ENCODE data around the gene KIAA1143. TPM values are rescaled to one million over a fixed set of nuclear protein-coding genes. Genes with fewer than 3 reads are reported as not detected.

Gene KIAA1143
- total RNA-seq, 2 donors from 2014 or later, result 21.1 to 26.8 TPM

GRCh38 chr3:44782891-44783290, 21.5 kb upstream of the KIAA1143 start:
- Histone ChIP-seq H3K36me3 (no peaks in the 10 kb centered on the region), H3K9me3 (no peaks in the 10 kb centered on the region), H3K27ac (no peak overlapping the region), H3K4me1 (no peaks in the 10 kb centered on the region), H3K27me3 (no peaks in the 10 kb centered on the region), H3K4me3 (no peak overlapping the region)
- DNase-seq (ENCODE audit: low spot score), result no peak
- TF ChIP-seq, protein P1, sequence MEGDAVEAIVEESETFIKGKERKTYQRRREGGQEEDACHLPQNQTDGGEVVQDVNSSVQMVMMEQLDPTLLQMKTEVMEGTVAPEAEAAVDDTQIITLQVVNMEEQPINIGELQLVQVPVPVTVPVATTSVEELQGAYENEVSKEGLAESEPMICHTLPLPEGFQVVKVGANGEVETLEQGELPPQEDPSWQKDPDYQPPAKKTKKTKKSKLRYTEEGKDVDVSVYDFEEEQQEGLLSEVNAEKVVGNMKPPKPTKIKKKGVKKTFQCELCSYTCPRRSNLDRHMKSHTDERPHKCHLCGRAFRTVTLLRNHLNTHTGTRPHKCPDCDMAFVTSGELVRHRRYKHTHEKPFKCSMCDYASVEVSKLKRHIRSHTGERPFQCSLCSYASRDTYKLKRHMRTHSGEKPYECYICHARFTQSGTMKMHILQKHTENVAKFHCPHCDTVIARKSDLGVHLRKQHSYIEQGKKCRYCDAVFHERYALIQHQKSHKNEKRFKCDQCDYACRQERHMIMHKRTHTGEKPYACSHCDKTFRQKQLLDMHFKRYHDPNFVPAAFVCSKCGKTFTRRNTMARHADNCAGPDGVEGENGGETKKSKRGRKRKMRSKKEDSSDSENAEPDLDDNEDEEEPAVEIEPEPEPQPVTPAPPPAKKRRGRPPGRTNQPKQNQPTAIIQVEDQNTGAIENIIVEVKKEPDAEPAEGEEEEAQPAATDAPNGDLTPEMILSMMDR (IDR thresholded peaks at IDR 0.05), result no peak

DNA sequence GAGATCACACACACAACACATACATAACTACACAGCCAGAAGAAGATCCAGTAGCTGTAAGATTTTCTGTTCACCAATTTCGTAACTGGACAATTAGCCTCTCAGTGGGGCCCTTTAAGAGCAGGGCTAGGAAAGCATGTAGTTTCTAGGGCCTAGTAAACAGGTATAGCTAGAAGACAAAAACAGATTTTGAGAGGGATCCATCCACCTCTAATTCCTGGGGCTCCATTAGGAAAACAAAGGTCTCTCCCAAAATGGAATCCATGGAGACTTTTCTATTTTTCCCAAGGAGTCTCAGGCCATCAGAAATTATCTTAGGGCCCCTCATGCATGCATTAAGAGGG, 10.7 kb upstream of the KIAA1143 start:
- no peaks in the 10 kb centered on the region for H3K4me1 ChIP-seq
- H3K27ac ChIP-seq, result no peak overlapping the region
- peaks cover 0 to 19% of the 10 kb centered on the region in 2 donors for H3K9me3 ChIP-seq
- no peaks in the 10 kb centered on the region for H3K27me3 ChIP-seq
- no peak for DNase-seq (ENCODE audit: low spot score)
- no peak overlapping the region for H3K4me3 ChIP-seq
- TF ChIP-seq, protein P1 (IDR thresholded peaks at IDR 0.05), result no peak
- H3K36me3 ChIP-seq, result no peaks in the 10 kb centered on the region

DNA sequence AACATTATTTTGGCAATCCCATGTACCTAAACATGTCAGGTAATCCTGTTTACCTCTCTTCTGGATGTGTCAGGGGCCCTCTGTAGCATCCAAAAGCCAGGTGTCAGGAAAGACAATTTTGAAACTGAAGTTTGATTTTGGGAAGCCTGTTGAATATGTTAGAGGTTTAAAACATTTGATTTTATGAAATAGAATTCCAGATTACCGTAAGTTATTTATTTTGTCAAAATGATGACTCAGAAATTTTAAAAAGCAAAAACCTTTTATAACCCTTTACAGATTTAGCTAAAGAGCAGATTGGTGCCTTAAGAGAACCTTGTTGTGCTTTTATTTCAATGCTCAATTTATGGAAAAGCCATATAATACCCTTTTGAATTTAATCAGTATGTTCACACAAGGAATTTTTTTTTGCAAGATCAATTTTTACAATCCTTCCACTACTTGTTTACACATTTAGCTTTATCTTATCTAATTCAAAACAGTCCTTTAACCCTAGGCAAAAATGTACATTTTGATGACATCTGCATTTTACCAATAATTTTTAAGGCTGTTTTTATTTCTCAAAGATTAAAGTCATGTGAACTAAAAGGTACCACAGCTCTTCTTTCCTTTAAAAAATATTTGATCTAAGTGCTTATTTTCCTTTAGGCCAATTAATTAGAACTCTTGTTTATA, 10.1 kb upstream of the KIAA1143 start:
- Histone ChIP-seq H3K36me3 (no peaks in the 10 kb centered on the region), H3K4me1 (no peaks in the 10 kb centered on the region), H3K4me3 (no peak overlapping the region), H3K27me3 (no peaks in the 10 kb centered on the region), H3K27ac (no peak overlapping the region), H3K9me3 (peaks cover 0 to 19% of the 10 kb centered on the region in 2 donors)
- no peak for DNase-seq (ENCODE audit: low spot score)
- TF ChIP-seq, protein P1 (IDR thresholded peaks at IDR 0.05), result no peak

DNA sequence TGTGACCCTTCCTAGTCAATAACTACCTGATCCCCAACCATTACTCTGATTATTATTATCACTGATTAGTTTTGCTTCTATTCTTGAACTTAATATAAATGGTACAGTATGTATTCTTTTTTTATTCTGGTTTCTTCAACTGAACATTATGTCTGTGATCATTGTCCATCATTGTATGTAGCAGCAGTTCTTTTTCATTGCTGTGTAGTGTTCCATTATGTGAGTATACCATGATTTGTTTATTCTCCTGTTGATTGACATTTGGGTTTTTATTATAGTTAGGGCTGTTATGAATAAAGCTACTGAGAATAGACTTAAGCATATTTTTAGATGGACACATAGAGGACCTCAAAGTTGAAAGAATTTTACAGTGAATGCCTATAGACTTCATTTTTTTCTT, 2.8 kb upstream of the KIAA1143 start:
- peaks cover 0 to 15% of the 10 kb centered on the region in 2 donors for H3K4me1 ChIP-seq
- no peaks in the 10 kb centered on the region for H3K27me3 ChIP-seq
- H3K4me3 ChIP-seq, result no peak overlapping the region
- DNase-seq (ENCODE audit: low spot score), result no peak
- TF ChIP-seq, protein P1 (IDR thresholded peaks at IDR 0.05), result no peak
- no peaks in the 10 kb centered on the region for H3K36me3 ChIP-seq
- H3K27ac ChIP-seq, result no peak overlapping the region
- peaks cover 0 to 3% of the 10 kb centered on the region in 2 donors for H3K9me3 ChIP-seq

DNA sequence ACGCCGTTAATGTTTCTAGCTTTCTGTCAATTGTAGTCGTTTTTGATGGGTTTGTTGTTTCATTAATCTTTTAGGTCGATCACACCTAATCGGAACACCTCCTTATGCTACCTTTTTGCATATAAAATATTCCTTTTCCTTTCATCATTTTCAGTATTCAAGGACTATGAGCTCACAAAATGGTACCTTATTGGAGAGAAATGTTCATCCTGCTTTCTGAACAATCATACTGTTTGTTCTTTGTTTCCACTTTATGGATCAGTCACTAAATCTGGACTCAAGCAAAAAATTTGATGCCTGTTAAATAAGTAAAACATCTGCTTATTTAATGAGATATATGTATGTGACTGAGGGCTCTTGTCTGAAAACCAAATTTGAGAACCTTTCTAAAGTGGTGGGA, 1.3 kb upstream of the KIAA1143 start:
- TF ChIP-seq, protein P1 (IDR thresholded peaks at IDR 0.05), result no peak
- peaks cover 0 to 5% of the 10 kb centered on the region in 2 donors for H3K9me3 ChIP-seq
- no peaks in the 10 kb centered on the region for H3K27me3 ChIP-seq
- H3K4me1 ChIP-seq, result peaks cover 0 to 15% of the 10 kb centered on the region in 2 donors
- H3K27ac ChIP-seq, result no peak overlapping the region
- peaks cover 4% of the 10 kb centered on the region for H3K36me3 ChIP-seq
- no peak overlapping the region for H3K4me3 ChIP-seq
- no peak for DNase-seq (ENCODE audit: low spot score)

DNA sequence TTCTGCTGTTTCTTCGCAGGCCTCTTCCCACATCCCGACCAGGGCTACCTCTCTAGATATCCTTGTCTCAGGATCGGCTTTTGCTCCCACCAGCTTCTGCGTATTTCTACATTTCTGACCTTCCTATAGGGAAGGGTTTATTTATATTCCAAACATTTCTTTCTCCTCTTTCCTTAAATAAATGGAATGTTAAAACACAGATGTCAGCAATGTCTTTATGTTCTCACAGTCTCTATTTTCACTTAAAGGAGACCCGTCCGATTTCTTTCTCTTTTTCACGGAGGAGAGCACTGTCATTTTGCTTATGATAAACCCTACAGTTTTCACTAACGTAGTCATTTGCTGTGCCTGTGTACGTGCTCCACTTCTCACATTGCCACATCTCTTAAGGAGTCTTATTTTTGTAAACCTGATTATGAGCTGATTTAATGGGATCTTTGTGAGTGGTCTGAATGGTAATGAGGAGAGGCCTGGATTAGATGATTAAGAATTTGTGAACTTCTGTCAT, 805 bp upstream of the KIAA1143 start:
- Histone ChIP-seq H3K36me3 (peaks cover 4% of the 10 kb centered on the region), H3K27me3 (no peaks in the 10 kb centered on the region), H3K27ac (no peak overlapping the region), H3K4me3 (peak overlapping the region; percentile 86 to 94), H3K9me3 (peaks cover 0 to 5% of the 10 kb centered on the region in 2 donors), H3K4me1 (peaks cover 0 to 15% of the 10 kb centered on the region in 2 donors)
- TF ChIP-seq, protein P1 (IDR thresholded peaks at IDR 0.05), result no peak
- DNase-seq (ENCODE audit: low spot score), result no peak

Data from right atrium auricular region (tissue), 2 donors.